NCI-H1694 (cell line): ENCODE measurements around the gene RASGEF1C.
"Not testable (repeated sequence)": the region's sequence is repeated elsewhere in the genome, so short reads cannot be mapped to it uniquely, and the experiment has no call there.

Experiments
- DNase-seq: peaks from one replicate; lab custom pipeline; 2025; lab: John Stamatoyannopoulos, UW

Gene RASGEF1C

DNA sequence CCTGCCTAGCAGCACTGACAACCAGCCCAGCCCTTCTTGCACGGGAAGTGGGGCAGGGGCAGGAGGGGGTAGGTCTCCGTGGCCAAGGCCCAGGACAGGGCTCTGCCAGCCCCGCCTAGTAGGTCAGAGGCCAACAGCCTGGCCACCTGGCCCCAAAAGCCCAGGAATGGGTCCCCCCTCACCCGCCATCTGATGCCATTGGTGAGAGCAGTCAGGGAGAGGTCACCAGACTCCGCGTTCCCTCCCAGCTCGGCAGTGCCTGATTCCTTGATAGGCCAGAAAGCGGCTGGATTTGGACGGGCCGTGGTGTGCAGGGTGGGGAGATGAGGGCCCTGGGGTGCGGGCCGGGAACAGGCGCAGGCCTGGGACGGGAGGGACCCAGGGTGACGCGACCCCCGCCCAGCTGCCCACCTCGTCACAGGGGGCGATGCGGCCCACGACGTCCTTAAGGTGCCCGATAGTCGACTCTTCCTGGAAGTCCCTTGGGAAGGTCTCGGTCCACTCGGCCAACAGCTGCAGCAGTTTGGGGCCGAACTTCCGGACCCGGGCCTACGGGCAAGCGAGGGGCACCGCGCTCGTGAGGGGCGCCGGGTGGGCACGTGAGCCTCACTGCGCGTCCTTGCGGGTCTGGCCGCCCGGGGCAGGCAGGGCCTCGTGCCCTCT, 72.9 kb downstream of the RASGEF1C start:
- no peak for DNase-seq

- no peak for DNase-seq
Observed at GRCh38 chr5:180135128-180135955, 73.7 kb downstream of the RASGEF1C start.

DNA sequence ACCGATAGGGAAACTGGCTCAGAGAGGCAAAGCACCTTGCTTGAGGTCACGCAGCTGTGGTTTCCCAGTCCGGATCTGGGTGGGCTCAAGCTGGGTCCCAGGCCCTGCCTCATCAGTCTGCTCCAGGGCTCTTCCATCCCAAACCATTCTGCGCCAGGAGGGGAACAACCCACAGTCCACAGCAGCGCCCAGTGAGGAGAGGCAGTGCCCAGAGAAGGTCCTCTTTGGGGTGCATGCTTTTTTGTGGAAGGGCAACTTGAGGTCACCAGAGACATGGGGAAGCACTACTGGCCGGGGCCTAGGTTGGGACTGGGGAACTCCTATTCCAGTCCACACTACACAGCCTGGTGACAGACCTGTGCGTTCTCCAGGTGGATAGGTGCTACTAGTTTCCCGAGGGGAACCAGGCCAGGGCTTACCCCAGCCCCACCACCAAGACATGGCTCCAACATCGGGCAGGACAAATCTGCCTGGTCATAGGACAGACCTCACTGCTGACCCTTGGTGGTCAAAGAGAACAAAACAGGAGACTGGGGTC, 75.0 kb downstream of the RASGEF1C start:
- no peak for DNase-seq

DNA sequence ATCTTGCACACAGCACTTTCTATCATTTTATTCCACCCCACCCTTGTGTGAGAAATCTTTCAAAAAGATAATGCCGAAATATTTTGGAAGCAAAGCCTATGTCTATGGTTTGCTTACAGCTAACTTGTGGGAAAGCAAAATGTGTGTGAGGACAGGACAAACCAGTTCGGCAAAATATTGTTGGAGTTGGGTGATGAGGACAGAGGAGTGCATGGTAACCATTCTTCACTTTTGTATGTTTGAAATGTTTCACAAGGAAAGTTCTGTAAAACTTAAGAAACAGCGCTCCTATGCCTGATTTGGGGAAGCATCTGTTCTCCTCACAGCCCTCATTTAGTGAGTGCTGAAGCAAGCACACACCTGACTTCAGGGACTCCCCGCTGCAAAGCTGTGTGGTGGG, 75.5 kb downstream of the RASGEF1C start:
- DNase-seq: no peak

GRCh38 chr5:180133060-180133459, 76.0 kb downstream of the RASGEF1C start:
- no peak for DNase-seq

DNA sequence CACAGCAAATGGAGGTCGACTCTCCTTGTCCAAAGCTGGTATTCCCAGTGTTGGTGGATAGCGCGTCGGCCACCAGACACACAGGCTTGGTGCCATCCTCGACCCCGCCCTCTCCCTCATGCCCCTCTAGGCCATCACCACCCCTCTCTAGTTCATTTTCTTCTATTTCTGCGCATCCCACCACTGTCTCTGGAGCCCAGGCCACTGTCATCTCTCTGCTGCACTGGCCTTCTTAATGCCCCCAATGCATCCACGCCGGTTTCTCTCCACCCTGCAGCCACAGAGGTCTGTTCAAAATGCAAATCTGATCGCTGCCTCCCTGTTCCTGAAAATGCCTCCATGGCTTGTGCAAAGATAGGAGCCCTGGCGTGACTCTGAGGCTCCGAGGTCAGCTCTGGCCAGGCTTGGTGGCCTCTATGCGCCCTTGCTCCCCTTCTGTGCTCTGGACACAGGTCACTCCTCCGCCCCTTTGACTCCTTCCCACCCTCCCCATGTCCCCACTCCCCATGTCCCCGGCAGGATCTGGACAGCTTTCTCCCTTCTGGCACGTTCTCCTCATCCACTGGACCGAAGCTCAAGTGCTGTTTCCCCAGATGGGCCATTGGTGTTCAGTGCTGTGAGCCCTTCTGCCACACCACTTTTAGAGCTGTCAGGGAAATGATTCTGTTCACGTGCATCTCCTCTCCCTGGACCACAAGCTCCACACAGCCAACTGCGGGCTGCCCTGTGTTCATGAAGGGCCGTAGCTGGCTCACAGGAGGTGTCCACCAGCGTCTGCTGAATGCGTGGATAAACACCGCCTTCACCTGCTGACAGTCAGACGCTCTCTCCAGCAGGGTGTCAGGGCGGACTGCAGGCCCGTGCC, 77.9 kb downstream of the RASGEF1C start:
- no peak for DNase-seq

- DNase-seq: no peak
Observed at GRCh38 chr5:180130291-180130869, 78.6 kb downstream of the RASGEF1C start.

GRCh38 chr5:180129291-180130190, 79.5 kb downstream of the RASGEF1C start:
- no peak for DNase-seq

DNA sequence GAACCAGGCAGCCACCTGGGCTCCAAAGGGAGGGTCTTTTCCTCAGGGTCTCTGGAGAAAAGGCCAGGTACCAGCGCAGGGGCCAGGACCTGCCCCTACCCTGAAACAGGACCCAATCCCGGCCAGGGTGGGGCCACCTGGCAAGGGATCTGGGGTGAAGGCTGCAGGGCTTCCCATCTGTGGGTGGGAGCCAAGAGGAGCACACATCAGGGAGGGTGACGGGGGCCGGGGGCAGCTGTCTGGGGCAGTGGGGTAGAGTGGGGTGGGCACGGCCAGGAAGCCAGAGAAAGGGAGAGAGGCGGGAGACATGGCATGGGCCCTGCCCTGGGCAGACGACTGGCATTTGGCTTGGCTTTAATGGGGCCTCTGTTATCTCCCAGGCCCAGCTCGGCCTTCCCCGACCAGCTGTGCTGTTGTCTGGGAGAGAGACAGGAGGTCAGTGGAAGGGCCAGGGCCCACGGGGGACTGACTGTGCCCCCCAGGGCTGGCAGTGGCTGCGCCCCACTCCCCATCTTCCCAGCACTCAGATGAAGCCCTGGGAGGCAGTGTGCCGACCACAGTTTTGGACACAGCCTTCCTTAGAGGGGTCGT, 80.2 kb downstream of the RASGEF1C start:
- DNase-seq: no peak

DNA sequence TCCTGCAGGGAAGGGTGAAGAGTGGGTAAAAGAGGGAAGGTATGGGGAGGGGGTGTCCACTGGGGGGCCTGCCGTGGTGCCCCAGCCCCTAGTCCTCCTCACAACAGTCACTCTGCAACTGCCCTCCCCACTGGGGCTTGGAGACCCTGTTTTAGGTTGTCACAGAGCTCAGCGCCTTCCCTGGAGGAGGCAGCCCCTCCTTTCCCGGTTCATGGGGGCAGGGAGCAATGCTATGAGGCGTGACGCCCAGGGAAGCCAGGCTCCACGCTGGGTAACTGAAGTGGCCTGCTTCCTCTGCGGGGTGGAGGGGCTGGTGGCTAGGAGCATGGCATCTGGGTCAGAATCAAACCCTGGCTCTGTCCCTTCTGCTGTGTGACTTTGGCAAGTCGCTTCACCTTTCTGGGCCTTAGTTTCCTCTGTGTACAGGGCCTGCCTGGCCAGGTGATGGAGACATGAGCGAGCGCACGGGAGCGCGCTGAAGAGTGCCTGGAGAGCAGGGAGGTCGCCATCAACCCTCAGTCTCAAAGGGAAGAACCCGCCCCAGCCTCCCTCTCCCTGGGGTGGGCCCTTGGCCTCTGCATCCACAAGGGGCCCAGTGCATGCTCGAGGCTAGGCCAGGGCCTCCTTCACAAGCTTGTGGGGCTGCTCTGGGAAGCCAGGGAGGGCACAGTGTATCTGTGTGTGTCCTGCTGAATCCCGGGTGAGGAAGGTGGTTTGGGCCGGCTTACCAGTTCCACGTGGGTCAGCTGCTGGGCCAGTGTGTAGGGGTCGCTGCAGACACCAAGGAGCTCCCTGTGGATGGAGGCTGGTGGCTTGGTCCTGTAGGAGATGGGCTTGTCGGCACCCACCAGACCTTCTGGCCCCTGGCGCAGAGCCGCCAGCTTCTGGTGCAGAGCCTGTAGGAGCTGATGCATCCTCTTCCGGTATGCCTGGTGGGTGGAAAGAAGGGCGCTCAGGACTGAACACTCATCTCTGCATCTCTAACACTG, 81.0 kb downstream of the RASGEF1C start:
- no peak for DNase-seq

DNA sequence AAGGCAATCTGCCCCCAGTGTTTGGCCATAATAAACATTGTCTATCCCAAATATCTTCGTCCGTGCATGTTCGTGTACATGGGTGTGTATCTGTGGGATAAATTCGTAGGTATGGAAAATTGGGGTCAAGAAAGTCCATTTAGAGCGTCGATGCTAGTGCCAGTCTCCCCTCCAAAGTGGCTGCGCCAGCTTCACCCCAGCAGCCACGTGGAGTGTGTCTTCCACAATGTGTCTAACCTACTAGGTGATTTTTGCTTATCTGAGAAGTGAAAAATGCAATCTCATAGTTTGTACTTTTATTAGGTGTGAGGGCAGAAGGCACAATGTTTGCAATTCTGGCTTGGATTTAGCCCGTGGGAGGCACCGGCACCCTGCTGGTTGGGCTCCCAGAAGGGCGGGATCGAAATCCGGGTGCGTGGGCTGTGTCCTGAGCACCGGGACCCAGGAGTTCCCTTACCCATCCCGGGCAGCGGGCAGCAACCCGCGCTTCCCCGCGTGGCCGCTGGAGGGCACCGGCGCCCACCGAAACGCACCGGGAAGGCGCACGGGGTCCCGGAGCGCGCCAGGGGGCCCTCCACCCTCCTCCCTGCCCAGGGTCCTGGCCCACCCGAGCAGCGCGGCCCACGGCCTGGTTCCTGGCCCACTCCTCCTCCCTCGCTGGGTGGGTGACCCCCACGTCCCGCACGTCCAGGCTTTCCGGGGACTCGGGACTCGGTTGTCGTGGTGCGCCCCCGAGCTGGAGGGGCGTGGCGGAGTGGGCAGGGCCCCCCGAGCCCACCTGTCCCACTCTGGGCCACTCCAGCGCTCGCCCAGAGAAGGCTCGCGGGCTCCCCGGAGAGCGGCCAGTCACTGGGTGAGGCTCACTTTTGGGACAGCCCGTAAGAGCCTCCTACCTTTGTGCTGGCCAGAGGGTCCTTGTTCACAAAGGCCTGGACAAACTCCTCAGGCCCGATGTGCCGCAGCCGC, 82.0 kb downstream of the RASGEF1C start:
- DNase-seq: no peak

GRCh38 chr5:180126156-180126555, 82.9 kb downstream of the RASGEF1C start:
- DNase-seq: not testable (repeated sequence)

DNA sequence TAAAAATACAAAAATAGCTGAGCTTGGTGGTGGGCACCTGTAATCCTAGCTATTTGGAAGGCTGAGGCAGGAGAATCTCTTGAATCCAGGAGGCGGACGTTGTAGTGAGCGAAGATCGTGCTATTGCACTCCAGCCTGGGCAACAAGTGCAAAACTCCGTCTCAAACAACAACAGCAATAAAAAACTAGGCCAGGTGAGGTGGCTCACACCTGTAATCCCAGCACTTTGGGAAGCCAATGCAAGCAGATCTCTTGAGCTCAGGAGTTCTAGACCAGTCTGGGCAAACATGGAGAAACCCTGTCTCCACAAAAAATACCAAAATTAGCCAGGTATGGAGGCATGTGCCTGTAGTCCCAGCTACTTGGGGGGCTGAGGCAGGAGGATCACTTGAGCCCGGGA, 84.3 kb downstream of the RASGEF1C start:
- not testable (repeated sequence) for DNase-seq

DNA sequence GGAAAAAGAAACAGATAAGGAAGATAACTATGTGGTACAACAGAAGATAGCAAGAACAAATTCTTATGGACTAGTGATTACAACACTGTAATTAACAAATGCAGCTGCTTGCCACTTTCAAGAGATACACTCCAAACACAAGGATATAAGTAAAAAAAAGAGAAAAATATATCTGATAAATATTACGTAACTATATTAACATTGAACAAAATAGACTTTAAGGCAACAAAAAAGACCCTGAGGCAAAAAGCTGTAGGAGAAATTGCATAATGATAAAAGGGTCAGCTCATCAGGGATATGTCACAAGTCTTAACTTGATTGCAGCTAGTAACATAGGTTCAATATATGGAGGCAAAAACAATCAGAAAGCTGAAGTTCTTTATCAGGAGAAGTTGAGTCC, 86.1 kb downstream of the RASGEF1C start:
- no peak for DNase-seq

- no peak for DNase-seq
Observed at GRCh38 chr5:180121826-180122413, 87.1 kb downstream of the RASGEF1C start.

DNA sequence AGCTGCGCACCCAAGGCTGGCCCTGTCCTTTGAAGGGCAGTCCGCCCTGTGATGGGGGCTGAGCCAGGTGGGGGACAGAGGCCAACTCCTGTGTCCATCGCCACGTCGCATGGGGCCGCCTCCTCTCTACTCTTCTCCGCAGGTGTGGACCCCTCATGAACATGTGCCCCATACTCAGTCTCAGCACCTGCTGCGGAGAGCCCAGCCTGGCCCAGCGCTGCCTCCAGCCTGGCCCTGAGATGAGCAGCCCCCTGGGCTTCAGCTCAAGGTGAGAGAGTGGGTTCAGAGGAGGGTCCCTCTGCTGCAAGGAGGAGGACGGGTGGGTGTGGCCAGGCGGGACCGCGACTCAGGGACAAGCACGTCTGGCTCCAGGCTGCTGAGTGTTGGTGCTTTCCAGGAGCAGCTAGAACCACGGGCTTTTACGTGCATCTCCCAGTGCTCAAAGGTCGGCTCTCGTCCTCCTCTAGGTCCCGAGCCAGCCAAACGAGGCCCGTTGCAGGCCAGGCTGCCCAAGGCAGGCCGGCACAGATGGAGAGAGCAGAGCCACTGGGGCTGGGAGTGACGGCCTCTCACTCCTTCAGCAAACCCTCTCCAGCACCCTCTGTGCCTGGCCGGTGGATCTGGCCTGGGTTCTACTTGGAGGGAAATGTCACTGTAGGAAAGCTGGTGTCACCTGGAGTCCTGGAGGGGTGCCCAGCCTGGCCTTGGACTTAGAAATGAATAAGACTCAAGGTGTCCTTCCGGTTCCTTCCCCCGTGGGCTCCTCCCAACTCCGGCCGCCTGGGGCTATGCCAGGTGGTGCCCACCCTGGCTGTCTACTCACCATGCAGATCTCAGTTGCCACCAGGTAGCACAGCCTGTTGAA, 88.5 kb downstream of the RASGEF1C start:
- no peak for DNase-seq

- DNase-seq: no peak
Observed at GRCh38 chr5:180119903-180120236, 89.1 kb downstream of the RASGEF1C start.
